ENCODE measurements around the gene PINLYP. TPM values are rescaled to one million over a fixed set of nuclear protein-coding genes. Genes with fewer than 3 reads are reported as not detected.

Gene PINLYP
- total RNA-seq, 4 donors from 2014 or later, result 1.2 TPM; not detected in 3

DNA sequence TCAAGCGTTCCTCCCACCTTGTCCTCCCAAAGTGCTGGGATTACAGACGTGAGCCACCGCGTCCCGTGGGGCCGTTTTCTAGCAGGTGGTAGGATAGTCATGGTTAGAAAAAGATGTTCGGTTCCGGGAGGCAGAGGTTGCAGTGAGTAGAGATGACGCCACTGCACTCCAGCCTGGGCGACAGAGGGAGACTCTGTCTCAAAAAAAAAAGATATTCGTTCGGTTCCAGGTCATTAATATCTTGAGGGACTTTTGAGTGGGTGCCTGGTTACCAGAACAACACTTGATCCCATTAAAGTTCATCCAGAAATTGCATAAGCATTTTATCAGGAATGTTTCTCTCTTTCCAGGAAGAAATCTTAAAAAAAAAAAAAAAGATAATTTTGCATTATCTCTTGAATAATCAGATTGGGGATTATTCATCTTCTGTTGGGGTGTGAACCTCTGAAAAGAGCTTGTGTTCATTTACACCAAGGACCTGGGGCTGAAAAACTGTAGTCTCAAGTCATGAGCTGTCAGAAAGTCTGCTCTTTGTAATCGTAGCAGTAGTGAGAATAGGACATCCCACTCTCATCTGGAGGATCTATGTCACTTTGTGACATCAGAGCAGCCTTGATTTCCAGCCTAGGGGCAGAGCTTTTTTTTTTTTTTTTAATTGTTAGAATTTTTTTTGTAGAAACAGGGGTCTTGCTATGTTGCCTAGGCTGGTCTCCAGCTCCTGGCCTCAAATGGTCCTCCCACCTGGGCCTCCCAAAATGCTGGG, 47.6 kb upstream of the PINLYP start:
- peak overlapping the region; percentile 80 to 87 (median 84) for H3K27ac ChIP-seq
- H3K27me3 ChIP-seq, result no peaks in the 10 kb centered on the region
- no peaks in the 10 kb centered on the region for H3K36me3 ChIP-seq
- H3K4me3 ChIP-seq, result peak overlapping the region; percentile 67 to 95 (median 81)
- H3K9me3 ChIP-seq, result no peaks in the 10 kb centered on the region
- ATAC-seq, result peak in 1 of 2 donors; percentile 10
- peaks cover 30 to 39% of the 10 kb centered on the region in 2 donors for H3K4me1 ChIP-seq
- intact Hi-C loops (cut with DNase I; ENCODE audit: low total_unique reads), result loop anchor here (2.0 kb wide), 1 partner anchor 23 kb away; the partner anchor contains the start of gene PHLDB3
- peak in 1 of 2 donors; percentile 22 for DNase-seq
- TF ChIP-seq POLR2A (IDR thresholded peaks at IDR 0.05), result no peak
- TF ChIP-seq, protein P1, sequence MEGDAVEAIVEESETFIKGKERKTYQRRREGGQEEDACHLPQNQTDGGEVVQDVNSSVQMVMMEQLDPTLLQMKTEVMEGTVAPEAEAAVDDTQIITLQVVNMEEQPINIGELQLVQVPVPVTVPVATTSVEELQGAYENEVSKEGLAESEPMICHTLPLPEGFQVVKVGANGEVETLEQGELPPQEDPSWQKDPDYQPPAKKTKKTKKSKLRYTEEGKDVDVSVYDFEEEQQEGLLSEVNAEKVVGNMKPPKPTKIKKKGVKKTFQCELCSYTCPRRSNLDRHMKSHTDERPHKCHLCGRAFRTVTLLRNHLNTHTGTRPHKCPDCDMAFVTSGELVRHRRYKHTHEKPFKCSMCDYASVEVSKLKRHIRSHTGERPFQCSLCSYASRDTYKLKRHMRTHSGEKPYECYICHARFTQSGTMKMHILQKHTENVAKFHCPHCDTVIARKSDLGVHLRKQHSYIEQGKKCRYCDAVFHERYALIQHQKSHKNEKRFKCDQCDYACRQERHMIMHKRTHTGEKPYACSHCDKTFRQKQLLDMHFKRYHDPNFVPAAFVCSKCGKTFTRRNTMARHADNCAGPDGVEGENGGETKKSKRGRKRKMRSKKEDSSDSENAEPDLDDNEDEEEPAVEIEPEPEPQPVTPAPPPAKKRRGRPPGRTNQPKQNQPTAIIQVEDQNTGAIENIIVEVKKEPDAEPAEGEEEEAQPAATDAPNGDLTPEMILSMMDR (IDR thresholded peaks at IDR 0.05 in 4 of 5, conservative IDR thresholded peaks at IDR 0.05 in 1 of 5), result no peak
- in situ Hi-C loops (cut with MboI; ENCODE audit: low sequenced_read_pairs in 4 of 4), result loop anchor here in 1 of 4 donors (25.0 kb wide), 1 partner anchor 134 kb away; the partner anchor contains the start of gene PLAUR

DNA sequence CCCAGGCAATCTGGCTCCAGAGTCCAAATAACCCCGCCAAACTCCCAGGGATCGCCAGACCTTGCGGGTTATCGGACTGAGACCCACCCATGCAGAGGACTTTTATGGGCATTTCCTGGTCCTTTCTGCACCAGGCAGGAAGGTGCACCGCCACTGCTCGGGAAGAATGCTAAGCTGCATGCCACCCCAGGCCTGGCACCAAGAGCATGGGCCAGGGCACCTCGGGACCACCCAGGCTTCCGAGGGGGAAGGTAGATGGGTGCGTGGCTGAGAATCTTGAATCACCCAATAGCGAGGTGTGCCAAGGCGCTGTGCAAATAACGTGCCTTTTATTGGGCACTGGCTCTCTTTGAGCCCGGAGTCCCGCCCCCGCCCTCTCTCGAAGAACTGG, 43.0 kb upstream of the PINLYP start:
- ATAC-seq, result peak; percentile 3 to 13
- intact Hi-C loops (cut with DNase I; ENCODE audit: low total_unique reads) (loop anchor here (5.0 to 10.0 kb wide), 3 partner anchors 45 to 1575 kb away; partner anchors contain the start of genes PINLYP, RABAC1, SMG9 and XRCC1), in situ Hi-C loops (cut with MboI; ENCODE audit: low sequenced_read_pairs in 4 of 4) (loop anchor here in 1 of 4 donors (25.0 kb wide), 1 partner anchor 130 kb away; the partner anchor contains the start of gene PLAUR)
- Histone ChIP-seq H3K9me3 (no peaks in the 10 kb centered on the region), H3K27me3 (no peaks in the 10 kb centered on the region), H3K36me3 (no peaks in the 10 kb centered on the region), H3K27ac (peak overlapping the region; percentile 76 to 86 (median 80)), H3K4me3 (peak overlapping the region; percentile 57 to 87 (median 72)), H3K4me1 (peaks cover 17 to 23% of the 10 kb centered on the region in 2 donors)
- DNase-seq, result no peak
- TF ChIP-seq POLR2A (IDR thresholded peaks at IDR 0.05), result no peak
- TF ChIP-seq, protein P1 (IDR thresholded peaks at IDR 0.05 in 4 of 5, conservative IDR thresholded peaks at IDR 0.05 in 1 of 5), result no peak

DNA sequence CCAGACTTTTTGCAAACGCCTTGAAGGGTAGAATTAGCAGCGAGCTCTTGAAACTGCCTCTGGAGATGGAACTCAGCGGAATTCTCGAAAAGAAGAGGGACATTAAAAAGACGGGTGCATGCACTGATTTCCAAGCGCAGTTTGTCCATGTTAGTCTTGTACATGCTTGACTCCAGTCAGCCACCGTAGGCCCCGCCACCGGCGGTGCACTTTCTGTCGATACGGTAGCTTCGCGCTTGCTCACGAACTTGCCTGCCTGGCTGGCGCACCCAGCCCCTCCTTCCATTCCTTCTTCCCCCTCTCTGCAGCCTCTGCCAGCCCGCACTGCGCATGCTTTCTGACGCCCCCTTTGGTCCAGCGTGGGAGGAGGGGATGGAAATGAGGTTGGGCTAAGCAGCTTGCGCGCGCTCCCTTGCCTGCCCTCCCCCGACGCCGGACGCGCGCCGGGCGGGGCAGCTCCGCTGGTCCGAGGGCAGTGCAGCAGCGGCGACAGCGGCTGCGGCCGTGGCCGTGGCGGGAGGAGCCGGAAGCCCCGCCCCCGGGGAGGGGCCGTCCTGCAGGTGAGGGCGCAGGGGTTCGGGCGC, 42.5 kb upstream of the PINLYP start, which contains the start of gene ZNF575:
TSS of gene ZNF575 (plus strand) at position 227 of the 584 bp plus-strand sequence. CDS start 1,235 bp downstream, outside the sequence.
- peak; percentile 55 to 66 for ATAC-seq
- peak within 1 kb of the TSS; percentile 76 to 86 (median 80) for H3K27ac ChIP-seq
- intact Hi-C loops (cut with DNase I; ENCODE audit: low total_unique reads) (loop anchor here (1.0 to 10.0 kb wide), 4 partner anchors 44 to 1576 kb away; partner anchors contain the start of genes IRGQ, PINLYP, RABAC1 and SMG9), in situ Hi-C loops (cut with MboI; ENCODE audit: low sequenced_read_pairs in 4 of 4) (loop anchor here in 1 of 4 donors (25.0 kb wide), 1 partner anchor 129 kb away; the partner anchor contains the start of gene PLAUR)
- H3K4me1 ChIP-seq, result peaks cover 13 to 20% of the 10 kb centered on the region in 2 donors
- peak; percentile 64 to 81 for DNase-seq
- no peaks in the 10 kb centered on the region for H3K27me3 ChIP-seq
- H3K4me3 ChIP-seq, result peak within 1 kb of the TSS; percentile 57 to 87 (median 72)
- TF ChIP-seq, protein P1 (IDR thresholded peaks at IDR 0.05 in 4 of 5, conservative IDR thresholded peaks at IDR 0.05 in 1 of 5), result peak in 1 of 5 experiments; percentile 30
- no peak for TF ChIP-seq POLR2A (IDR thresholded peaks at IDR 0.05)
- no peaks in the 10 kb centered on the region for H3K36me3 ChIP-seq
- H3K9me3 ChIP-seq, result no peaks in the 10 kb centered on the region

DNA sequence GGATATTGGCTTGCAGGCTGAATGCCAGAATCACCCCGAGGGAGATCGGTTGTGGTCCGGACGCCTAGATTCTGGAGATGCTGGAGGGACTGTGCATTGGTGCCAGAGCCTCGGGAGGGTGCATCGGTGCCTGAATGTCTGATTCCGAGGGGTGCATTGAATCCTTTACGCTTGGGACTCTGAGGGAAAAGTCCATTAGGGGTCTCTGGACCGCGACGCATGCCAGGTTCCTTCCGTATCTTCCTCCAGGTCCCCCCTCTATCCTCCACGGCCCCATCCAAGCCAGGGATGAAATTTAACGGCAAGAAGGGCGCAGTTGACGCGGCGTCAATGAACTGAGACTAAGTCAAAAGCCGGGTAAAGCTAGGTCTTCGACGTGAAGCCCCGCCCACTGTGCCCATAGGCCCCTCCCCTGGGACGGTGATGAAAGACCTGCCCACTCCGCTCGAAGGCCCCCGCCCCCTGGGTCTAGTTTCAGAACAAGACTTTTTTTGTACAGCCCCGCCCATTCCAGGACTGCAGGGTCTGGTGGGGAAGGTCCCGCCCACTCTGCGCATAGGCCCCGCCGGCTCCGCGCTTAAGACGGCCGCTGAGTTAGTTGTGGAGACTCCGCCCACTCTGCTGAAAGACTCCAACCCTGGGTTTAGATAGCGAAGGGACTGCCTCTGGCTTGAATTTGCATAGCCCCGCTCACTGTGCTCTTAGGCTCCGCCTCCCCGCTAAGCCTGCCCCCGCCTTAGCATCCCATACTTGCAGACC, 41.9 kb upstream of the PINLYP start:
- in situ Hi-C loops (cut with MboI; ENCODE audit: low sequenced_read_pairs in 4 of 4), result loop anchor here in 1 of 4 donors (25.0 kb wide), 1 partner anchor 129 kb away; the partner anchor contains the start of gene PLAUR
- peaks cover 12 to 20% of the 10 kb centered on the region in 2 donors for H3K4me1 ChIP-seq
- peak overlapping the region; percentile 57 to 87 (median 72) for H3K4me3 ChIP-seq
- peak; percentile 96 to 97 for DNase-seq
- H3K36me3 ChIP-seq, result peaks cover 4 to 7% of the 10 kb centered on the region in 2 donors
- H3K9me3 ChIP-seq, result no peaks in the 10 kb centered on the region
- intact Hi-C loops (cut with DNase I; ENCODE audit: low total_unique reads), result loop anchor here (1.0 to 10.0 kb wide), 4 partner anchors 44 to 1576 kb away; partner anchors contain the start of genes IRGQ, PINLYP, RABAC1 and SMG9
- H3K27ac ChIP-seq, result peak overlapping the region; percentile 76 to 86 (median 80)
- no peaks in the 10 kb centered on the region for H3K27me3 ChIP-seq
- TF ChIP-seq, protein P1 (IDR thresholded peaks at IDR 0.05 in 4 of 5, conservative IDR thresholded peaks at IDR 0.05 in 1 of 5), result no peak
- TF ChIP-seq POLR2A (IDR thresholded peaks at IDR 0.05), result peak in 1 of 2 donors; percentile 22
- peak; percentile 89 to 97 for ATAC-seq
